ENCODE measurements around the gene ATP4B. TPM values are rescaled to one million over a fixed set of nuclear protein-coding genes. Genes with fewer than 3 reads are reported as not detected.

ATP4B gene
- total and polyA plus RNA-seq, 2 donors (not counting 3 experiments of a cell fraction or from before 2014, with no cell fraction given), result 0.06 TPM; not detected in 1

- H3K9me1 ChIP-seq (replicated peaks; ENCODE audit: control insufficient read depth, extremely low read depth, insufficient read depth, low read length), result no peaks in the 10 kb centered on the region
- dilution Hi-C loops (cut with MboI; ENCODE audit: extremely low pct_ligation_motif_present, low sequenced_read_pairs) (no loop called here), intact Hi-C loops (cut with micrococcal nuclease) (no loop called here)
- H3K9ac ChIP-seq (replicated peaks; ENCODE audit: extremely low read depth, insufficient read depth, low read length), result no peak overlapping the region
- ChIA-PET CTCF (interaction anchor here (1.1 to 1.3 kb wide), 2 partner anchors 20 to 320 kb away, joined by 3 read pairs; no protein-coding TSS in a partner anchor), POLR2A (no interaction called here)
- no peaks in the 10 kb centered on the region for H3K9me3 ChIP-seq (replicated peaks; ENCODE audit: control insufficient read depth, insufficient read depth, low read length)
- H3K4me2 ChIP-seq (ENCODE audit: insufficient read depth, low read length), result no peak overlapping the region
- H3K4me3 ChIP-seq (replicated peaks in 1 of 3; ENCODE audit: insufficient read depth in 1 of 3, low read depth in 1 of 3, low read length in 3 of 3), result no peak overlapping the region
- TF ChIP-seq POLR2AphosphoS5 (IDR thresholded peaks at IDR 0.05; ENCODE audit: insufficient read depth, low read depth, low read length) (no peak), MYC (IDR thresholded peaks at IDR 0.05; ENCODE audit: low read depth, low read length) (no peak), JUN (IDR thresholded peaks at IDR 0.05; ENCODE audit: borderline replicate concordance, insufficient read depth, insufficient read length, low read depth) (no peak), MAX (IDR thresholded peaks at IDR 0.05; ENCODE audit: insufficient read depth, insufficient read length) (no peak), FOS (IDR thresholded peaks at IDR 0.05; ENCODE audit: borderline replicate concordance, insufficient read depth, low read length) (no peak), GATA2 (IDR thresholded peaks at IDR 0.05; ENCODE audit: insufficient read depth, insufficient read length, low read depth, low read length) (no peak), EZH2 (IDR thresholded peaks at IDR 0.05; ENCODE audit: borderline replicate concordance, low read depth, low read length, severe bottlenecking) (no peak), POLR2A (IDR thresholded peaks at IDR 0.05; ENCODE audit: low read depth, low read length) (no peak)
- TF ChIP-seq, protein P1, sequence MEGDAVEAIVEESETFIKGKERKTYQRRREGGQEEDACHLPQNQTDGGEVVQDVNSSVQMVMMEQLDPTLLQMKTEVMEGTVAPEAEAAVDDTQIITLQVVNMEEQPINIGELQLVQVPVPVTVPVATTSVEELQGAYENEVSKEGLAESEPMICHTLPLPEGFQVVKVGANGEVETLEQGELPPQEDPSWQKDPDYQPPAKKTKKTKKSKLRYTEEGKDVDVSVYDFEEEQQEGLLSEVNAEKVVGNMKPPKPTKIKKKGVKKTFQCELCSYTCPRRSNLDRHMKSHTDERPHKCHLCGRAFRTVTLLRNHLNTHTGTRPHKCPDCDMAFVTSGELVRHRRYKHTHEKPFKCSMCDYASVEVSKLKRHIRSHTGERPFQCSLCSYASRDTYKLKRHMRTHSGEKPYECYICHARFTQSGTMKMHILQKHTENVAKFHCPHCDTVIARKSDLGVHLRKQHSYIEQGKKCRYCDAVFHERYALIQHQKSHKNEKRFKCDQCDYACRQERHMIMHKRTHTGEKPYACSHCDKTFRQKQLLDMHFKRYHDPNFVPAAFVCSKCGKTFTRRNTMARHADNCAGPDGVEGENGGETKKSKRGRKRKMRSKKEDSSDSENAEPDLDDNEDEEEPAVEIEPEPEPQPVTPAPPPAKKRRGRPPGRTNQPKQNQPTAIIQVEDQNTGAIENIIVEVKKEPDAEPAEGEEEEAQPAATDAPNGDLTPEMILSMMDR (IDR thresholded peaks at IDR 0.05; ENCODE audit: extremely low read depth in 1 of 2, insufficient read depth in 1 of 2, low read depth in 1 of 2, low read length in 2 of 2), result no peak
- H3K36me3 ChIP-seq (ENCODE audit: control insufficient read depth in 2 of 2, extremely low read depth in 1 of 2, insufficient read depth in 2 of 2, low read length in 2 of 2), result peaks cover 3 to 20% of the 10 kb centered on the region in 2 experiments
- DNase-seq (ENCODE audit: low read depth, low spot score) (no peak), FAIRE-seq (no peak)
- H4K20me1 ChIP-seq (replicated peaks; ENCODE audit: control insufficient read depth, extremely low read depth, insufficient read depth, low read length), result peaks cover 2% of the 10 kb centered on the region
- no peaks in the 10 kb centered on the region for H3K27me3 ChIP-seq (ENCODE audit: control insufficient read depth in 2 of 2, insufficient read depth in 2 of 2, low read length in 2 of 2)
- no peak overlapping the region for H2AFZ ChIP-seq (ENCODE audit: low read depth, low read length)
- peaks cover 7% of the 10 kb centered on the region for H3K4me1 ChIP-seq (ENCODE audit: control insufficient read depth, extremely low read depth, insufficient read depth, low read length)
- H3K27ac ChIP-seq (ENCODE audit: insufficient read depth, low read depth, low read length), result no peak overlapping the region
- H3K79me2 ChIP-seq (ENCODE audit: control insufficient read depth, insufficient read depth, low read length), result peaks cover 66% of the 10 kb centered on the region
- BruUV-seq (replicated peaks), result no TSS peak
Observed at GRCh38 chr13:113627136-113627535, 30.9 kb downstream of the ATP4B start.

Data from endothelial cell of umbilical vein (primary cell).